Thymus (tissue), 11 donors: ENCODE measurements around the gene KLC4. TPM values are rescaled to one million over a fixed set of nuclear protein-coding genes. Genes with fewer than 3 reads are reported as not detected.

ENCODE experiments used
- DNase-seq, 9 donors: peaks; one replicate each; pipeline ENCODE4 v3.0.0-alpha.2; 2013; ENCODE audit warnings: low spot score in 9 of 9, low read depth in 6 of 9, missing footprints in 1 of 9
- H3K27ac ChIP-seq, 2 donors: one replicate each; pipeline ENCODE4 v1.5.1; 2013; ENCODE audit warnings: control low read depth in 1 of 2, low read depth in 1 of 2, low read length in 1 of 2, mild to moderate bottlenecking in 1 of 2, moderate library complexity in 1 of 2
- H3K27me3 ChIP-seq, 2 donors: one replicate each; pipeline ENCODE4 v1.5.1; 2013; ENCODE audit warnings: low read length in 1 of 2; ENCODE audit not compliant: control insufficient read depth in 2 of 2, insufficient read depth in 1 of 2
- H3K36me3 ChIP-seq, 2 donors: one replicate each; pipeline ENCODE4 v1.5.1; 2013; ENCODE audit warnings: low read length in 1 of 2, mild to moderate bottlenecking in 1 of 2, moderate library complexity in 1 of 2; ENCODE audit not compliant: control insufficient read depth in 2 of 2, insufficient read depth in 2 of 2
- H3K4me1 ChIP-seq, 2 donors: one replicate each; pipeline ENCODE4 v1.5.1; 2013; ENCODE audit warnings: low read length in 2 of 2; ENCODE audit not compliant: control insufficient read depth in 2 of 2, insufficient read depth in 2 of 2
- H3K4me3 ChIP-seq, 2 donors: one replicate each; pipeline ENCODE4 v1.5.1; 2013; ENCODE audit warnings: low read length in 2 of 2, control low read depth in 1 of 2, mild to moderate bottlenecking in 1 of 2
- H3K9me3 ChIP-seq, 2 donors: one replicate each; pipeline ENCODE4 v1.5.1; 2013; ENCODE audit warnings: low read length in 1 of 2, mild to moderate bottlenecking in 1 of 2; ENCODE audit not compliant: control insufficient read depth in 2 of 2, insufficient read depth in 1 of 2
- WGBS: extraction: QIAGEN DNeasy Blood & Tissue Kit; methylation state at CpG from one replicate; pipeline ENCODE4 v1.1.7; 2013; 5-methylcytosine and 5-hydroxymethylcytosine counted together
- polyA plus RNA-seq: library from polyadenylated mRNA; stranded (reverse); fragments of 200-250 nt; gene quantifications from one replicate; pipeline ENCODE4 v1.2.3, GENCODE V29; 2013
- total RNA-seq: library from RNA; stranded (reverse); fragments of 120-200 nt; gene quantifications from one replicate; pipeline ENCODE4 v1.2.4, GENCODE V29; 2013
- donor health status: healthy.

The KLC4 gene
- total and polyA plus RNA-seq, 2 donors = 20.3 to 27.1 TPM

- H3K4me1 ChIP-seq = peaks cover 0 to 3% of the 10 kb centered on the region in 2 donors
- H3K9me3 ChIP-seq = no peaks in the 10 kb centered on the region
- peaks cover 56 to 74% of the 10 kb centered on the region in 2 donors for H3K36me3 ChIP-seq
- DNase-seq = no peak
- no peak overlapping the region for H3K27ac ChIP-seq
- H3K4me3 ChIP-seq = no peak overlapping the region
- 97% methylated on average over 9 of the region's 9 CpGs for WGBS
- no peaks in the 10 kb centered on the region for H3K27me3 ChIP-seq
Observed at GRCh38 chr6:43043310-43043709, 16.1 kb upstream of the KLC4 start.

GRCh38 chr6:43045371-43045930 lies 14.0 kb upstream of the KLC4 start:
- DNase-seq = no peak
- H3K36me3 ChIP-seq = peaks cover 44 to 72% of the 10 kb centered on the region in 2 donors
- H3K27ac ChIP-seq = no peak overlapping the region
- peaks cover 0 to 9% of the 10 kb centered on the region in 2 donors for H3K4me1 ChIP-seq
- H3K4me3 ChIP-seq = no peak overlapping the region
- 98% methylated on average over 11 of the region's 11 CpGs for WGBS
- H3K27me3 ChIP-seq = no peaks in the 10 kb centered on the region
- H3K9me3 ChIP-seq = no peaks in the 10 kb centered on the region

GRCh38 chr6:43047998-43048397 lies 11.4 kb upstream of the KLC4 start:
- WGBS = 97% methylated on average over 7 of the region's 7 CpGs
- Histone ChIP-seq H3K27me3 (no peaks in the 10 kb centered on the region), H3K9me3 (no peaks in the 10 kb centered on the region), H3K4me3 (no peak overlapping the region), H3K27ac (no peak overlapping the region), H3K36me3 (peaks cover 36 to 70% of the 10 kb centered on the region in 2 donors), H3K4me1 (peaks cover 3 to 32% of the 10 kb centered on the region in 2 donors)
- DNase-seq = no peak

- DNase-seq = no peak
- H3K4me3 ChIP-seq = no peak overlapping the region
- no peak overlapping the region for H3K27ac ChIP-seq
- peaks cover 14 to 41% of the 10 kb centered on the region in 2 donors for H3K4me1 ChIP-seq
- no peaks in the 10 kb centered on the region for H3K27me3 ChIP-seq
- H3K36me3 ChIP-seq = peaks cover 25 to 56% of the 10 kb centered on the region in 2 donors
- no peaks in the 10 kb centered on the region for H3K9me3 ChIP-seq
- WGBS = 97% methylated on average over 17 of the region's 17 CpGs
Observed at GRCh38 chr6:43050981-43051380, 8.4 kb upstream of the KLC4 start.

GRCh38 chr6:43052225-43052841 lies 7.1 kb upstream of the KLC4 start:
- Histone ChIP-seq H3K9me3 (no peaks in the 10 kb centered on the region), H3K27me3 (no peaks in the 10 kb centered on the region), H3K4me1 (peaks cover 14 to 41% of the 10 kb centered on the region in 2 donors), H3K4me3 (no peak overlapping the region), H3K27ac (peak overlapping the region in 1 of 2 donors; percentile 82), H3K36me3 (peaks cover 22 to 54% of the 10 kb centered on the region in 2 donors)
- no peak for DNase-seq
- 96% methylated on average over 19 of the region's 19 CpGs for WGBS

- peak in 1 of 9 donors; percentile 11 for DNase-seq
- H3K36me3 ChIP-seq = peaks cover 23 to 53% of the 10 kb centered on the region in 2 donors
- peak overlapping the region; percentile 60 to 69 for H3K4me3 ChIP-seq
- H3K27me3 ChIP-seq = no peaks in the 10 kb centered on the region
- H3K27ac ChIP-seq = peak overlapping the region; percentile 82 to 86
- 20% methylated on average over 22 of the region's 22 CpGs for WGBS
- H3K9me3 ChIP-seq = no peaks in the 10 kb centered on the region
- peaks cover 15 to 43% of the 10 kb centered on the region in 2 donors for H3K4me1 ChIP-seq
Observed at GRCh38 chr6:43052842-43053544, 6.4 kb upstream of the KLC4 start.

GRCh38 chr6:43053545-43054205 lies 5.8 kb upstream of the KLC4 start, which contains the start of gene CUL7:
Gene CUL7 (minus strand): TSS chr6:43053851. CDS start chr6:43052788, 1,063 bp downstream.
- Histone ChIP-seq H3K9me3 (no peaks in the 10 kb centered on the region), H3K27ac (peak within 1 kb of the TSS; percentile 82 to 86), H3K36me3 (peaks cover 20 to 49% of the 10 kb centered on the region in 2 donors), H3K4me3 (peak within 1 kb of the TSS; percentile 60 to 69), H3K27me3 (no peaks in the 10 kb centered on the region), H3K4me1 (peaks cover 22 to 50% of the 10 kb centered on the region in 2 donors)
- DNase-seq = peak; percentile 76 to 96 (median 90)
- 2% methylated on average over 45 of the region's 45 CpGs for WGBS

GRCh38 chr6:43054206-43054943 lies 5.1 kb upstream of the KLC4 start:
- H3K27me3 ChIP-seq = no peaks in the 10 kb centered on the region
- no peaks in the 10 kb centered on the region for H3K9me3 ChIP-seq
- peaks cover 18 to 45% of the 10 kb centered on the region in 2 donors for H3K36me3 ChIP-seq
- 88% methylated on average over 17 of the region's 17 CpGs for WGBS
- H3K4me3 ChIP-seq = peak overlapping the region; percentile 60 to 69
- DNase-seq = no peak
- H3K4me1 ChIP-seq = peaks cover 23 to 51% of the 10 kb centered on the region in 2 donors
- peak overlapping the region; percentile 82 to 86 for H3K27ac ChIP-seq
